HG03135 (cell line): ENCODE results near the gene INO80C.

Experiments used
- ATAC-seq: cut with Tn5 transposase; IDR thresholded peaks from one replicate; pipeline ENCODE4 v1.9.1; 2021; ENCODE audit warnings: mild to moderate bottlenecking, moderate library complexity; ENCODE audit not compliant: unreplicated experiment

INO80C gene

GRCh38 chr18:35435401-35435800 lies 62.4 kb downstream of the INO80C start:
- no peak for ATAC-seq

- ATAC-seq = no peak
Measured at GRCh38 chr18:35432565-35433001, 65.2 kb downstream of the INO80C start.

DNA sequence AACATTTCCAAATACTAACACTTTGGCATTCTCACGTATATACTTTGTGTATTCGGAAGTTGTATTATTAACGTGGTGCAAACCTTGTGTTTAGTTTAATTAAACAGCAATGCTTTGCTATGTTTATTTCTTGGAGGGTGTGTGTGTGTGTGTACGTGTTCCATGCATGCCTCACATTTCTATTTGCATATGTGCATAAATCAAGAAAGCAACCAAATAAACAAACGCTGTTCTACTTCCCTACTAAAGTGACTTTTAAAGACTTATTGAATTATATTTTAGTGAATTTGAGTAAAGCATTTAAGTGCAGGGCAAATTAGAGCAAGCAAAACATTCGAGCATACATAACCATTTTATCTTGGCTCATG lies 66.4 kb downstream of the INO80C start:
- no peak for ATAC-seq

DNA sequence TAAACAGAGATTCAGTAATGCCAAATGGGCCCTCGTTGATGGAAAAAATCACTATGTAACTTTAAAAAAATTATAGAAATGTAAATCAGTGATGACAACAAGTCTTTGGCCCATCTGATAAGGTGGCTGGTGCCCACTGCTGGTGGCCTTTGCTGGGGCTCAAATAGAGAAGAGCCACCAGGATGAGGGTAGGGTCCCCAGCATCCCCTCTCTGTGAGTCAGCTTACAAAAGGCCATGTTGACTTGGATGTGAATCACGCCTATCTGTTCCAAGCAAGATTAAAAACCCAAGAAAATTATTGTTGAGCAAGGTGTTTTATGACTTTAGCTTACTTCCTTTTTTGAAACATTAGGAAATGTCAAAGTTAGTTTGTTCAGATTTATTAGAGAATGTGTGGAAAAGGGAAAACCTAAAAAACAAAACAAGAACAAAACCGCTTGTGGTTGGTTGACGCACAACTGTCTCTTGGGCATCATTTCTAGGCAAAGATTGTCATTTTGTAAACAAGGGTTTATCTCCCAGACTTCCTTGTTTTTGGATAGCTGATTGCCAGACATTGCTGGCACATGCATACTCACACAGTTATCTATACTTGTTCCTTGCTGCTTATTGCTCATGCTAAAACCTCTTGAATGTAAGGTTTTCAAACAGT lies 66.9 kb downstream of the INO80C start:
- ATAC-seq = no peak

GRCh38 chr18:35426786-35427185 lies 71.0 kb downstream of the INO80C start:
- ATAC-seq = no peak

GRCh38 chr18:35424356-35424755 lies 73.4 kb downstream of the INO80C start:
- ATAC-seq = no peak

DNA sequence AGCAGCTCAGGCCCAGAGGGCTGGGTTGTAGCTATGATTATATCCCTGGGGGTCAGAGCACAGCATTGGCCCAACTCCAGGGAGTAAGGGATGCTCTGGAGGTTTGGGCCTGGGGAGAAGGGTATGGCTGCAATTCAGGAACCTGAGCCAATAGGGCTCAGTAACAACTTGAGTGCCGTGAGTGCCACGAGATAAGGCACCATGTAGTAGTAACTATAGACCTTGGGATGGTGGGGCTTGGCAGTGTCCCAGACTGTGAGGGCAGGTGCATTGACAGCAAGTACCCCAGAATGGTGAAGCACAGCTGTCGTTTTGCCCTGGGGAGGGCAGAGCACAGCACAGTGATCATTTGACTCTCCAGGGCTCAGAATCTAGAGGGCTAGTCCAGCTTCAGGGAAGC lies 75.5 kb downstream of the INO80C start:
- no peak for ATAC-seq

- ATAC-seq = no peak
Measured at GRCh38 chr18:35418610-35419009, 79.2 kb downstream of the INO80C start.
